ENCODE results near the gene EVI5L.
"Not testable (repeated sequence)": the region's sequence is repeated elsewhere in the genome, so short reads cannot be mapped to it uniquely, and the experiment has no call there.

EVI5L gene

DNA sequence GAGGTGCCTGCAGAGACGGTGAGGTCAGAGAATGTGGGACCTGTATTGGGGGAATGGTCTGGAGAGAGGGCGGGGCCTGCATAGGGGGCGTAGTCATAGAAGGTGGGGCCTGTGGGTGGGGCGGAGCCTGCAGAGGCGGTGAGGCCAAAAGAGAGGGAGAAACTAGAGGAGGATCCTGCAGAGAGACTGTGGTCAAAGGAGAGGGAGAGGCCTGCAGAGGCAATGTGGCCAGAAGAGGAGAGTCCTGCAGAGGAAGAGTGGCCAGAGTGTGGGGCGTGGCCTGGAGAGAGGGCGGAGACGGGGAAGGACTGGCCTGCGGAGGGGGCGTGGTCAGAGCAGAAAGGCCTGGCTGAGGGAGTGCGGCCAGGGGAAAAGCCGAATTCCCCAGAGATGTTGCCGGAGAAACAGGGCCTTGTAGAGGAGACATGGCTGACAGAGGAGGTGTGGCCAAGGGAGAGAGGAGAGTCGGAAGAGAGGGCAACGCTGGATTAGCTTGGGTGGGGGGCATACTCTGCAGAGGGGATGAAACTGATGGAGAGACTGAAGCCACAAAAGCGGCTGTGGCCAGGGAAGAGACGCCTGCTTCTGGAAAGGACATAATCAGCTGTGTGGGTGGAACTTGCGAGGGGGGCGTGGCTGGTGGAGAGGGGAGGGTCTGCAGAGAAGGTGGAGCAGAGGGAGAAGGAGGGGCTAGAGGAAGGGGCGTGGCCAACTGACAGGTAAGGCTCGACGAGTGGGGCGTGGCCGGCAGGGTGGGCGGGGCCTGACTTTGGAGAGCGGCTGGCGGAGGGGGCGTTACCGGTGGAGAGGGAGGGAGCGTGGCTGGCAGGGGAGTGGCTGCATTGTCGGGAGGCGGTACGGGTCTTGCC, 41.7 kb downstream of the EVI5L start:
- DNase-seq (ENCODE audit: low read depth in 4 of 4, low spot score in 1 of 4): peak; percentile 53 to 79 (median 64)

DNA sequence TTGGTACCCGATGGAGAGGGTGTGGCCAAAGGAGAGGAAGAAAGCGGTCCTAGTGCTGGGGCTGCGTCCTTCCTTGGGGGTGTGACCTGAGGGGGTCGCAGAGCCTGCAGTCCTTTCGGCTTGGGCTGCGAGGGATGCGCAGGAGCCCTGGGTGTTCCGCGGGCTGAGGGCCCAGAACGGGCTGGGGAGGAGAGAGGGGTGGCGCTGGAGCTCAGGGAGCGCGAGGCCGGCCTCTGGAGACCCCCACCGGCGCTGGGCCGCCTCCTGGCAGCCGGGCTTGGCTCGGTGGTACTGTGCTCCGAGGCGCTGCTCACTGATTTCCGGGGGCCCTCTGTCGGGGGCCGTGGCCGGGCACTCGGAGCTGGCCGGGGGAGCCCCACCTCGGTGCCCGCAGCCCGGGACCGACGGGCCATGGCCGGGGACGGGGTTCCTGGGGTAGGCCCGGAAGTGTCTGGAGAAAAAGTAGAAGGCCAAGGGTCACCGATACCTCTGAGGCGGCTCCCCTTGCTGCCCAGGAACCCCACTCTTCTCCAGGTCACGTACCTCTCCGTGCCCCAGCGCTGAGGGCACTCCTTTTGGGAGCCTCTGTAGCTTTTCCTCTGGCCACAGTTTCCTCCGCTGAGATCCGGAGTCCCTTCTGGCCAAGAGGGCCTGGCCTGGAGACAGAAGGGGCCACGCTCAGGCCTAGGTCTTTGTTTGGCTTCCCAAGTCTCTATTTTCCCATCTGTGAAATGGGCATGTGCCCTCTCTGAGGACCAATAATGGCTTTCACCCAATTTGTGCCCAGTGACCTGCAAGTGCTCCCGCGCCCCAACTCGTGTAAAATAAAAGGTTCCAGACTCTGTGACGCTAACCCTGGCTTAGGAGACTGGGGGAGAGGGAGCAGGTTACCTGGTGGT, 42.5 kb downstream of the EVI5L start:
- no peak for DNase-seq (ENCODE audit: low read depth in 4 of 4, low spot score in 1 of 4)

DNA sequence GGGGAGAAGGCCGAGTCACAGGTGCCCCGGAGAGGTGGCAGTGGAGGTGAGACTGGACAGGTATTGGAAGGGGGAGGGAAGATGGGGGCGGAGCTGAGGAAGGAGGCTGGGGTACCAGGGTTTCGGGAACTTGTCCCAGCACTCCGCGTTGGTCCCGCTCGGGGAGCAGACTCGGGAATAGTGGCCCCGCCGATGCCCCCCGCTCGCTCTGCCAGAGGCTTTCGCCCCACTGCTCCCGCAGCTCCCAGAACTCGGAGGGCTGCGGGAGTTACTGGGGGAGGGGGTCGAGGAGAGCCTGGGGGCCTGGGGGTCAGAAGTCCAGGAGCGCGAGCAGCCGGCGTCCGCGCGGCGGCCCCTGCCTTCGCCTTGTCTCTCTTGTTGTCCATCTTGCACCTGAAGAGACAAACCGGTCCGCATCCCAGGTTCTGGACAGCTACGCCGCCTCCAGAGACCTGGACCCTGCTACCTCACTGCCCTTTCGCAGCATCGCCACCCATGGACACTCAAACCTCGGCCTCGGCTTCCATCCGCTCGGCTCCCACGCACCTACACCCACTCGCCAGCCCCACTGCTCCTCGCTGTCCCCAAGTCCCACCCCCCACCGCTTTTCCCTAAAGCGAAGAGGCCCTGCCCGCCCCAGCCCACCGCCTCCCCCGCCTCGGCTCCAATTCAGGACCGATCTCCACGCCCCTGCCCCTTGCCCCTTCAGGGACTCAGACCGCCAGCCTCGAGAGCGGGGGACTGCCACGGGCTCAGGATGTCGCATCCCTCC, 43.5 kb downstream of the EVI5L start:
- no peak for DNase-seq (ENCODE audit: low read depth in 4 of 4, low spot score in 1 of 4)

DNA sequence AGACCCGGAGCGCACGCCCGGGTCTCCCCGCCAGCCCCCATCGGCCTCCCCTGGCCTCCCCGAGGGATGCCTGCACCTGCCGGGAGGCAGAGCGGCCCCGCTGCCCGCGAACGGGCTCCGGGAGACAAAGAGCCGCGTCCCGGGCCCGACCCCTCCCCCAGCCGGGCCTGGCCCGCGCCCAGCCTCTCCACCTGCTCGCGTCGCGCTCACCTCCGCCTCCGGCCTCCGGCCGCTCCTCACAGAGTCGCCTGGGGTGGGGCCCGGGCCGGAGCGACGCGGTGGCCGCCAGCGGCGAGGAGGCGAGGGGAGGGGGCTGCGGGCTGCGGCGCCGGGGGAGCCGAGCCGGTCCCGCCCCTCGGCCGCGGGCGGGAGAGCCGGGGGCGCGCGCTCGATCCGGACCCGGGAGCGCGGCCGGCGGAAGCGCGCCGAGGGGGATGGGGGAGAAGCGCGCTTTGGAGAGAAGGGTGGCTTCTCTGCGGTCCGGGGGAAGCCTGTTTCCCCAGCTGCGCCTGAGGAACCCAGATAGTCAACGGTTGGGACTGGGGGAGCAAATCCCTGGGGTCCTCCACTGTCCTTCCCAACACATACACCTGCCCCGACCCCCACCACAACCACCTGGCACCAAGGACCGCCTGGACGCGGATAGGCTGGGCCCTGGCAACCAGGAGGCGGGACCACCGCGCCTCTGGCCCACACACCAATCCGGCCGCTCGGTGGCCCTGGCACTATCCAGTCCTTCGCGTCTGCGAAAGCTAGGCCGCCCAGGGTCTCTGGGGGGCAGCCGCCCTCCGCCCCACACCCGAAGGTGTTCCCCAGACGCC, 44.3 kb downstream of the EVI5L start, which contains the start of gene PRR36:
PRR36 (minus strand) TSS at position 315 of the 821 bp plus-strand sequence. CDS start 701 bp downstream, outside the sequence.
- DNase-seq (ENCODE audit: low read depth in 4 of 4, low spot score in 1 of 4): no peak

DNA sequence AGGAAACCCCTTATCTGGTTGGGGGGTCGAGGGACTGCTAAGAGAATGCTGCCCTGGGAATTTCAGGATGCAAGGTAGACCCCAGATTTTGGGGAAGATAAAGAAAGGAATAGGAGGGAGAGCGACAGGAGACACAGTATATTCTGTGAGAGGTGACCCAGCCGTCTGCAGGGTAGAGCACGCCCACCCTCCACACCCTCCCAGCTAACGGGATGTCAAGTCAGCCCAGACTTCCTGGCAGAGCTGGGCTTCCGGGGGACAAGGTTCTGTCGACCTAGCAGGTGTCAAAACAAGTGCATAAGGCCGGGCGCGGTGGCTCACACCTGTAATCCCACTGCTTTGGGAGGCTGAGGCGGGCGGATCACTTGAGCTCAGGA, 44.9 kb downstream of the EVI5L start:
- no peak for DNase-seq (ENCODE audit: low read depth in 4 of 4, low spot score in 1 of 4)

DNA sequence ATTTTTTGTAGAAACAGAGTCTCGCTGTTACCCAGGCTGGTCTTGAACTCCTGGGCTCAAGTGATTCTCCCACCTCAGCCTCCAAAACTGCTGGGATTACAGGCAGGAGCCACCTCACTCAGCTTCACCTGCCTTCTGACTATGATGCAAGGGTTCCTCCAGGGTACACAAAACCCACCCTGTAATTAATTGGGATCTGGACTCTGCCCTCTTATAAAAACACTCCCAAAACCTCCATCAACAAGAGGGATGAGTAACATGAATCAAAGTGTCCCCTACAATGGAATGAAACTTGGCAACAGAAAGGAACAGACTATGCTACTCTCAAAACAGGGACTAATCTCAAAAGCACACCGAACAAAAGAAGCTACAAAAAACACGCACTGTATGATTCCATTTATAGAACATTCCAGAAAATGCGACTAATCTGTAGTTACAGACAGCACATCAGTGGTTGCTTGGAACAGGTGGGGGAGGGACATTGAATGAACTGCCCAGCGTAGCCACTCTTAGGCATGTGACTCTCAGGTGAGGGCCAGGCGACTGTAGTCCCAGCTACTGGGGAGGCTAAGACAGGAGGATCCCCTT, 47.3 kb downstream of the EVI5L start:
- DNase-seq (ENCODE audit: low read depth in 4 of 4, low spot score in 1 of 4): no peak

DNA sequence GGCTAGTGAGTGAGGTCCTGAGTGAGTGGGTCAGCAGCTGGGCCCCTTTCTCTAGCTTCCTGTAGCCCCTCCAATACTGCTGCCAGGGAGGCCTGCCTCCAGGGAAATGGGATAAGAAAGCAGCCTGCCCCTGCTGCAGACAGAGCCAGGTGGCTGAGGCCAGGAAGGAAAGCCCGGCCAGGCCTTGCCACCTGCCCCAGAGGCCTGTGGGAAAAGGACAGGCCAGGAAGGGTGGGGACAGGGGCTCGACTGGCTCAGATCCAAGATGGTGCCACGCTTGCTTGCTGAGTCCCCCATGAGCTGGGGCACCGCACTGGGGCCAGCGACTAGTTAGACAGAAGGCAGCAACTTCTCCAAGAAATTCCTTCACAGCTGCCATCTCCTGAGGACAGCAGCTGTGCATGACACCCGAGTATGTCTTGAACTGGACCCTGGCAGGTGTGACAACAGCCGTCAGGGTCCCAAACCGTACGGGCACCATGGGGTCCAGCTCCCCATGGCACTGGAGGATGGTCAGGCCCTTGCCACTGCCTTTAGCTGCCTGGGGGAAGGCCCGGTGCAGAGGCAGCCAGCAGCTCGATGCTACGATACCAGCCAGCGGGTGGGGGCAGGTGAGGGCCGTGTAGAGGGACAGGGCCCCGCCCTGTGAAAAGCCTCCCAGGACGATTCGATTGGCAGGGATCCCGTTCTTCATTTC, 49.2 kb downstream of the EVI5L start:
- DNase-seq (ENCODE audit: low read depth in 4 of 4, low spot score in 1 of 4): no peak

DNA sequence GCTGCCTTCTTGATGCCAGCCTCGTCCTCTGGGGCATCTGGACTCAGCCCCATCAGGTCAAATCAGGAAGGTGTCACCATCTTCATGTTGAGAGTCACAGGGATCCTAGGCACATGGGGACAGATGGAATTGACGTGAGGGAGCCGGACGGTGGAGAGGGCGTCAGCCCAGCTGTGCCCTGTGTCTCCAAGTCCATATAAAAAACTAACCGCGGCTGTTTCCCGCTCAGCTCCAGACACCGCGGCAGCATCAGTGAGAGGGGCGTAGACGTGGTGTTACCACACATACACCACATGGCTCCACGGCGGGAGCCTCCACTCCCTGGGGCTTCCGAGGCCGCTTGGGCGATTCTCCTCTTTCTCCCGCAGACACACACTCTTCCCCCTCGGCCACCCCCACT, 49.8 kb downstream of the EVI5L start:
- no peak for DNase-seq (ENCODE audit: low read depth in 4 of 4, low spot score in 1 of 4)

DNA sequence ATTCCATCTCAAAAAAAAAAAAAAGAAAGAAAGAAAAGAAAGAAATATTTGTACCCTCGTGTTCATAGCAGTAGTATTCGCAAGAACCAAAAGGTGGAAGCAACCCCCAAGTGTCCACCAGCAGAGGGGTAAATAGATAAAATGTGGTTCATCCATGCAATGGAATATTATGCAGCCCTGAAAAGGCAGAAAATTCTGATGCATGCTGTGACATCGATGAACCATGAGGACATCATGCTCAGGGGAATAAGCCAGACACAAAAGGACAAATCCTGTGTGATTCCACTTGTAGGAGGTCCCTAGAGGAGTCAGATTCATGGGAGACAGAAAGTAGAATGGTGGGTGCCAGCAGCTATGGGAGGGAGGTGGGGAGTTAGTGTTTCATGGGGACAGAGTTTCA, 51.9 kb downstream of the EVI5L start:
- no peak for DNase-seq (ENCODE audit: low read depth in 4 of 4, low spot score in 1 of 4)

DNA sequence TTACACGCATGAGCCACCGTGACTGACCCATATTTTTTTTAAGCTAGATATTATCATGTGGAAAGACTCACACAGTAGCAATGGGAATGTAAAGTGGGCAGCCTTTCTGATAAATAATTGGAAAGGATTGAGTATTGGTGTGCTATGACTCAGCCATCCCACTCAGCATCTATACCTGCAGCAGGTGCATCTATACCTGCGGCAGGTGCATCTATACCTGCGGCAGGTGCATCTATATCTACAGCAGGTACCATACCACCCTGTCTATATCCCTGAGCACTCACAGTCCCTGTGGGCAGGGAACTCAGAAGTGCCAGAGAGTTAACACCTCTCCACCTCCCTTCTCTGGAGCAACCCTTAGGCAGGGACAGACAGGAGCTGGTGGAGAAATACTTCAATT, 53.1 kb downstream of the EVI5L start:
- no peak for DNase-seq (ENCODE audit: low read depth in 4 of 4, low spot score in 1 of 4)

DNA sequence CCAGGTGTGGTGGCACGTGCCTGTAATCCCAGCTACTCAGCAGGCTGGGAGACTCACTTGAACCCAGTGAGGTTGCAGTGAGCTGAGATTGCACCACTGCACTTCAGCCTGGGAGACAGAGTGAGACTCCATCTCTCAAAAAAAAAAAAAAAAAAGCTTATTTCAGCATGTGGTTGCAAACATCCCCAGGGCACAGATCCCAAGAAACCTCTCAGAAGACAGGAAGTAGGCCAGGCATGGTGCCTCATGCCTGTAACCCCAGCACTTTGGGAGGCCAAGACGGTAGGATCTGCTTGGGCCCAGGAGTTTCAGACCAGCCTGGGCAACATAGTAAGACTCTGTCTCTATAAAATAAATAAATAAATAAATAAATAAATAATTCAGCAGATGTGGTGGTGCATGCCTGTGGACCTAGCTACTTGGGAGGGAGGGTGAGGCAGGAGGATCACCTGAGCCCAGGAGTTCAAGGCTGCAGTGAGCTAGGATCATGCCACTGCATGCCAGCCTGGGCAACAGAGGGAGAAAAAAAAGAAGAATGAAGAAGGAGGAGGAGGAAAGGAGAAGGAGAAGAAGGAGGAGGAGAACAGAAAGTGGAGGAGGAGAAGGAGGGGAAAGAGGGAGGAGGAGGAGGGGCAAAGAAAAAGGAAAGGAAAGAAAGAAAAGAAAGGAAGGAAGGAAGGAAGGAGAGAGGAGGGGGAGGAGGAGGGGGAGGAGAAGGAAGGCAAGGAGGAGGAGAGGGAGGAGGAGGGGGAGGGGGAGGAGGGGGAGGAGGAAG, 54.0 kb downstream of the EVI5L start:
- no peak for DNase-seq (ENCODE audit: low read depth in 4 of 4, low spot score in 1 of 4)

DNA sequence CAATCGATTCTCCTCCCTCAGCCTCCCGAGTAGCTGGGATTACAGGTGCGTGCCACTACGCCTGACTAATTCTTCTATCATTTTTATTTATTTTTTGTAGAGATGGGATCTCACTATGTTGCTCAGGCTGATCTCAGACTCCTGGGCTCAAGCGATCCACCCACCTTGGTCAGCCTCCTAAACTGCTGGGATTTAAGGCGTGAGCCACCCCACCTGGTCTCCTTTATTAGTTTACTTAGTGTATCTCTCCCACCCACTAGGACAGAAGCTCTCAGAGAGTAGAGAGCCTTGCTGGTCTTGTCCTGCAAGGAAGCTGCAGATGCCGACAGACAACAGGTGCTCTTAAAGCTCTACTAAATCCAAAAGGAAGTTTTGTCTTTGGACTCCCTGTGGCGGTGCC, 55.8 kb downstream of the EVI5L start:
- DNase-seq (ENCODE audit: low read depth in 4 of 4, low spot score in 1 of 4): no peak

DNA sequence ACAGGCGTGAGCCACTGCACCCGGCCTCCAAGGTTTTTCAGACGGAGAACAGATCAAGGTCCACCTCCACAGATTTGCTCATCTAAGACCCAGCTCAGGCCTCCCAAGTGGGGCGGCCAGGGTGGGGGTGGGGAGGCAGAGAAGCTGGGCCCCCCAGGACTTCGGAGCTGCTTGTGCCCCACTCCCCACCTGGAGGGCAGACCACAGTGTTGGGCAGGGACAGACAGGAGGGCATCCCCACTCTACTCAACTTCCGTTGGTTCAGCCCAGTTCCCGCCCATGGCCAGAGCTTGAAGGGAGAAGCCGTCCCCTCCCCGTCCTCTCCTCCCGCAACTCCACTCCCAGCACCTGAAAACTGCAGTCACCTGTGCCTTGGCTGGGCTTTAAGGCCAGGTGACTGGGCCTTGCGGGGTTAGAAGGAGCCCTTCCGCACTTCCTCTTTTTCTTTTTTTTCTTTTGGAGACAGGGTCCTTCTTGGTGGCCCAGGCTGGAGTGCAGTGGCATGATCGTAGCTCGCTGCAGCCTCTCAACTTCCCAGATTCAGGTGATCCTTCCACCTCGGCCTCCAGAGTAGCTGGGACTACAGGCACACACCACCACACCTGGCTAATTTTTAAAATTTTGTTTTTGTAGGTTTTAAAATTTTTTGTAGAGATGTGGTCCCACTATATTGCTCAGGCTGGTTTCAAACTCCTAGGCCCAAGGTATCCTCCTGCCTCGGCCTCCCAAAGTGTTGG, 57.6 kb downstream of the EVI5L start:
- DNase-seq (ENCODE audit: low read depth in 4 of 4, low spot score in 1 of 4): no peak

DNA sequence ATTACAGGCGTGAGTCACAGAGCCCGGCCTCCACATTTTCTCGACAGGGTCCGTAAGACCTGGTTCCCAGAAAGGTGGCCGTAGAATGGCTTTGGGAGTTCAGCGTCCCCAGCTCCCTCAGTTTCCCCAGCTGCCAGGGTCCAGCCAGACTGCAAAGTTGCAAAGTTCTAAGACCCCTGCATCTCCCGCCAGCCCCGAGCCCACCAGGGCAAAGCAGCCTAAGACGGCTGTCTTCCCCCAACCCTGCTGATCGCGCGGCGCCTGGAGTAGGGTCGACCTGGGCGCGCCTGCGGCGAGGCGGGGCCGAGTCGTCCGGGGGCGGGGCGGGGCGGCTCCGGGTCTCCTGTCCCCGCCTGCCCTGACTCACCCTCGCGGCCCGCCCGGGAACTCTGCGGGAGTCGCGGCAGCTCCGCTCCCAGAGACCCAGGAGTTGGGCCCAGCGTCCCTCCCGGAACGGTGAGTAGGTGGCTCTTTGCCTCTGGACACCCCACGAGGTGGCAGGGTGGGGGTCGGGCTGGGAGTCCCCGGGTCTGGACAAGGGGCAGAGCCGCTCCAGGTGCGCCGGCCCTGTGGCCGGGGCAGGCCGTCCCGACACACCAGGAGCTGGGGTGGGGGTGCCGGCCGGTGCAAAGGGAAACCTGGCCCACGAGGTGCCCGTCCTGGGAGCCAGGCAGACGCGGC, 58.3 kb downstream of the EVI5L start, which contains the start of gene LRRC8E:
LRRC8E (plus strand) TSS at position 366 of the 681 bp plus-strand sequence. CDS start 7,094 bp downstream, outside the sequence.
- DNase-seq (ENCODE audit: low read depth in 4 of 4, low spot score in 1 of 4): no peak

DNA sequence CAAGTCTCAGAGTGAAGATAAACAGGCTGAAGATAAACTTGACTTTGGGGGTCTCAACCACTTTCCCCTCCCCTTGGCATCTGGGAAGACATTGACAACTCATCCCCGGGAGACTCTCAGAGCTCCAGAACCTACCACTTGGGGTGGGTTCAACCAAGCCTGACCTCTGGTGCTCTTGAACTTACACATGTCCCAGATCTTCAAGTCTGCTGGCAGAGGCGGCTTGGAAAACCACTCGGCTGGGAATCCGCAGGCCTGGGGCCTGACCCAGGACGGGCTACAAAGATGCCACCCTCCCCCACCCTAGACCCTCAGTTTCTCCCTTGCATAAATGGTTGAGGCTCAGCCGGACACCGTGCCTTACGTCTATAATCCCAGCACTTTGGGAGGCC, 58.8 kb downstream of the EVI5L start:
- no peak for DNase-seq (ENCODE audit: low read depth in 4 of 4, low spot score in 1 of 4)

DNA sequence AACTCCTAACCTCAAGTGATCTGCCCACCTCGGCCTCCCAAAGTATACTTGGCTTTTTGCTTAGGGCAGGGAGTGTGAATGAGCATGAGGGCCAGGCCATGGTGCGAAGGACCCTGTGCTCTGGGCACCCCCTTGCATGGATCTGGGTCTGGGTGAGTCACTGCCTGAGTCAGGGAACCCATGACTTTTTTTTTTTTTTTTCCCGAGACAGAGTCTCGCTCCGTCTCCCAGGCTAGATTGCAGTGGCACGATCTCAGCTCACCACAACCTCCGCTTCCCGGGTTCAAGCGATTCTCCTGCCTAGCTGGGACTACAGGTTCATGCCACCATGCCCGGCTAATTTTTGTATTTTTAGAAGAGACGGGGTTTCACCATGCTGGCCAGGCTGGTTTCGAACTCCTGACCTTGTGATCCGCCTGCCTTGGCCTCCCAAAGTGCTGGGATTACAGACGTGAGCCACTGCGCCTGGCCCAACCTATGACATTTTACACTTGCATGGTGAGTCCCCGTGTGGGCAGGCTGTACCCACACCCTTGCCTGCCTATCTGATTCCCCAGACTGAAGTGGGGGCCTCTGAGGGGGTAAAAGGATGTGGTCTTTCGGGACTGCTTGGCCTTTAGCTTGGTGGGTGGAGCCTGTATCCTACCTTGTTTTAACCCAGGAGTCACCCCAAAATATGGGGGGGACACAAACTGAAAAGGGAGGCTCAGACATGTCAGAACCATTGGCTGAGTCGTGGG, 63.5 kb downstream of the EVI5L start:
- not testable (repeated sequence) for DNase-seq (ENCODE audit: low read depth in 4 of 4, low spot score in 1 of 4)

Measured in stimulated activated CD4-positive, alpha-beta T cell treated with anti-CD3 and anti-CD28 coated beads, Interleukin-1b, Interleukin-23, amount 100 ng/mL, for 24 hours (primary cell).